DMS 273 (cell line): ENCODE data around the gene C19orf12.
A peak's percentile ranks its signal among the peaks of the same experiment; 100 is the strongest.
"Not testable (repeated sequence)": the region's sequence is repeated elsewhere in the genome, so short reads cannot be mapped to it uniquely, and the experiment has no call there.

Experiments used
- DNase-seq: peaks from one replicate; lab custom pipeline; 2025; ENCODE audit not compliant: unreplicated experiment; lab: John Stamatoyannopoulos, UW

C19orf12 gene

GRCh38 chr19:29731331-29731850, 16.3 kb upstream of the C19orf12 start:
- DNase-seq: no peak

GRCh38 chr19:29727906-29728305, 12.8 kb upstream of the C19orf12 start:
- no peak for DNase-seq

- DNase-seq: peak; percentile 20
Measured at GRCh38 chr19:29724746-29725145, 9.7 kb upstream of the C19orf12 start.

- peak; percentile 48 for DNase-seq
Measured at GRCh38 chr19:29724102-29724641, 9.1 kb upstream of the C19orf12 start.

GRCh38 chr19:29717051-29717450, 2.0 kb upstream of the C19orf12 start:
- no peak for DNase-seq

- DNase-seq: peak; percentile 59
Measured at GRCh38 chr19:29715701-29716581, 880 bp upstream of the C19orf12 start.

GRCh38 chr19:29714371-29714952, 599 bp downstream of the C19orf12 start:
- DNase-seq: peak; percentile 30

- DNase-seq: no peak
Measured at GRCh38 chr19:29712744-29713516, 2.1 kb downstream of the C19orf12 start.

GRCh38 chr19:29711584-29712132, 3.4 kb downstream of the C19orf12 start:
- DNase-seq: no peak

- DNase-seq: not testable (repeated sequence)
Measured at GRCh38 chr19:29709440-29709798, 5.6 kb downstream of the C19orf12 start.

- no peak for DNase-seq
Measured at GRCh38 chr19:29708554-29709439, 6.3 kb downstream of the C19orf12 start.

- no peak for DNase-seq
Measured at GRCh38 chr19:29706635-29707034, 8.4 kb downstream of the C19orf12 start.

GRCh38 chr19:29705706-29706105, 9.4 kb downstream of the C19orf12 start:
- DNase-seq: no peak

GRCh38 chr19:29704562-29705558, 10.2 kb downstream of the C19orf12 start:
- DNase-seq: no peak

GRCh38 chr19:29702963-29703320, 12.1 kb downstream of the C19orf12 start:
- no peak for DNase-seq

GRCh38 chr19:29702161-29702962, 12.7 kb downstream of the C19orf12 start:
- no peak for DNase-seq

GRCh38 chr19:29700498-29700897, 14.6 kb downstream of the C19orf12 start:
- DNase-seq: no peak

GRCh38 chr19:29699861-29700260, 15.2 kb downstream of the C19orf12 start:
- no peak for DNase-seq
